ENCODE measurements around the gene NUDT7. TPM values are rescaled to one million over a fixed set of nuclear protein-coding genes. Genes with fewer than 3 reads are reported as not detected.

NUDT7 gene
- total and polyA plus RNA-seq, 2 donors (not counting 3 experiments of a cell fraction or from before 2014, with no cell fraction given), result 6.2 to 6.5 TPM

DNA sequence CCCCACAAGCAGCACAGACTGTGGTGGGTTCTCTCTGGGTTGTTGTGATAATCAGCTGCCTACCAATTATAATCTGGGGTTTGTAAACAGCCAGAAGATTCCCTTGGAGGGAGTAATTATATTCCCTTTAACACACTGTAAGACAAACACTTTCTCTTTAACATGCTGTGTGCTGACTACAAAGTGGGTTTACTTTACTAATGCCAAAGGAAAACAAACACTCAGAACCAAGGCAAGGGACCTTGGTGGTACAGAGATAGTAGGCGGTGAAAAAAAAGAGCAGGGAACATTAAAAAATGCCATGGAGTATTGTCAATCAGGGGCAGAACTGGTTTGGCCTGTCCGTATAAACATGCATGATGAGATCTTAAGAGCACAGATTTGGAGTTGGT, 63.1 kb downstream of the NUDT7 start:
- POLR2A ChIA-PET, result no interaction called here
- no peaks in the 10 kb centered on the region for H3K79me2 ChIP-seq (ENCODE audit: control insufficient read depth, insufficient read depth, low read length)
- H3K27me3 ChIP-seq (ENCODE audit: control insufficient read depth in 2 of 2, insufficient read depth in 2 of 2, low read length in 2 of 2), result peaks cover 23 to 35% of the 10 kb centered on the region in 2 experiments
- dilution Hi-C loops (cut with MboI; ENCODE audit: extremely low pct_ligation_motif_present, low sequenced_read_pairs) (no loop called here), intact Hi-C loops (cut with micrococcal nuclease) (loop anchor here (5.0 kb wide), 1 partner anchor 188 kb away; no protein-coding TSS in a partner anchor)
- no TSS peak for BruUV-seq (replicated peaks)
- H2AFZ ChIP-seq (ENCODE audit: low read depth, low read length), result no peak overlapping the region
- peaks cover 4% of the 10 kb centered on the region for H3K4me1 ChIP-seq (ENCODE audit: control insufficient read depth, extremely low read depth, insufficient read depth, low read length)
- CTCF ChIA-PET, result interaction anchor here (1.5 to 2.1 kb wide), 4 partner anchors 10 to 218 kb away, joined by 4 to 7 read pairs (median 6); partner anchors contain the start of gene NUDT7
- no peaks in the 10 kb centered on the region for H4K20me1 ChIP-seq (replicated peaks; ENCODE audit: control insufficient read depth, extremely low read depth, insufficient read depth, low read length)
- no peaks in the 10 kb centered on the region for H3K36me3 ChIP-seq (ENCODE audit: control insufficient read depth in 2 of 2, extremely low read depth in 1 of 2, insufficient read depth in 2 of 2, low read length in 2 of 2)
- H3K4me3 ChIP-seq (replicated peaks in 1 of 3; ENCODE audit: insufficient read depth in 1 of 3, low read depth in 1 of 3, low read length in 3 of 3), result no peak overlapping the region
- no peak overlapping the region for H3K9ac ChIP-seq (replicated peaks; ENCODE audit: extremely low read depth, insufficient read depth, low read length)
- DNase-seq (ENCODE audit: low read depth, low spot score), result no peak
- no peak overlapping the region for H3K4me2 ChIP-seq (ENCODE audit: insufficient read depth, low read length)
- TF ChIP-seq JUN (IDR thresholded peaks at IDR 0.05; ENCODE audit: borderline replicate concordance, insufficient read depth, insufficient read length, low read depth) (no peak), POLR2A (IDR thresholded peaks at IDR 0.05; ENCODE audit: low read depth, low read length) (no peak), POLR2AphosphoS5 (IDR thresholded peaks at IDR 0.05; ENCODE audit: insufficient read depth, low read depth, low read length) (no peak)
- TF ChIP-seq, protein P1, sequence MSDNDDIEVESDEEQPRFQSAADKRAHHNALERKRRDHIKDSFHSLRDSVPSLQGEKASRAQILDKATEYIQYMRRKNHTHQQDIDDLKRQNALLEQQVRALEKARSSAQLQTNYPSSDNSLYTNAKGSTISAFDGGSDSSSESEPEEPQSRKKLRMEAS (IDR thresholded peaks at IDR 0.05; ENCODE audit: insufficient read depth, insufficient read length), result no peak
- no peak for FAIRE-seq
- no peaks in the 10 kb centered on the region for H3K9me3 ChIP-seq (replicated peaks; ENCODE audit: control insufficient read depth, insufficient read depth, low read length)
- no peak overlapping the region for H3K27ac ChIP-seq (ENCODE audit: insufficient read depth, low read depth, low read length)
- H3K9me1 ChIP-seq (replicated peaks; ENCODE audit: control insufficient read depth, extremely low read depth, insufficient read depth, low read length), result no peaks in the 10 kb centered on the region

DNA sequence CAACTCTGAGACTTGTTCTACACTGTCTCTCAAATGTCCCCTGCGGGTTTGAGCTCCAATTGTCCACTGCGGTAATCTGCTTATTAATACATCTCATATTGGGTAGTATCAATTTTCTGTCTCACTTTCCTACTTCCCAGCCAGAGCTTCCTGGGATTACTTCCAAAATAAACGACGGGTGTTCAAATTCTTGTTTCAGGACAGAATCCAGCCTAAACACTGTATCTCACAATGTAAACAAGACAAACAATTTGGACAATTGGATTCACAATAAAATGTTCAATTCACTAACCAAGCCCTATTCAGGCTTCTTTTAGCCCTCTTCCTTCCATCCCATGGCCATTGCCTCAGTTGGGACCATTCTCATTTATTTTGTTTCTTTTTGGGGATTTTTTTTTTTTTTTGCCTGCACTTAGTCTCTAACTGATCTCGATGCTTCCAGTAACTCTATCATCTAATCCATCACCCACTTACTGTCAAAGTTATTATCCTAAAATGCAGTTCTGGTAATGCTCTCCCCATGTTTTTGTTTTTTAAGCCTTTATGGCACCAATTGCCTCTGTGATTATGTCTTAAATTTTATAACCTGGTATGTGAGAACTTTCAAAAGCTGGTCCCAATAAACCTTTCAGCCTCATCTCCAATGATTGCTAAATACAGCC, 64.0 kb downstream of the NUDT7 start:
- H2AFZ ChIP-seq (ENCODE audit: low read depth, low read length), result no peak overlapping the region
- ChIA-PET CTCF (interaction anchor here (2.0 kb wide), 1 partner anchor 217 kb away, joined by 5 read pairs; no protein-coding TSS in a partner anchor), POLR2A (no interaction called here)
- DNase-seq (ENCODE audit: low read depth, low spot score) (no peak), FAIRE-seq (no peak)
- dilution Hi-C loops (cut with MboI; ENCODE audit: extremely low pct_ligation_motif_present, low sequenced_read_pairs), result no loop called here
- no peaks in the 10 kb centered on the region for H3K9me1 ChIP-seq (replicated peaks; ENCODE audit: control insufficient read depth, extremely low read depth, insufficient read depth, low read length)
- TF ChIP-seq GATA2 (IDR thresholded peaks at IDR 0.05; ENCODE audit: insufficient read depth, insufficient read length, low read depth, low read length), result no peak
- TF ChIP-seq, protein P1 (IDR thresholded peaks at IDR 0.05; ENCODE audit: insufficient read depth, insufficient read length), result no peak
- TF ChIP-seq, protein P2, sequence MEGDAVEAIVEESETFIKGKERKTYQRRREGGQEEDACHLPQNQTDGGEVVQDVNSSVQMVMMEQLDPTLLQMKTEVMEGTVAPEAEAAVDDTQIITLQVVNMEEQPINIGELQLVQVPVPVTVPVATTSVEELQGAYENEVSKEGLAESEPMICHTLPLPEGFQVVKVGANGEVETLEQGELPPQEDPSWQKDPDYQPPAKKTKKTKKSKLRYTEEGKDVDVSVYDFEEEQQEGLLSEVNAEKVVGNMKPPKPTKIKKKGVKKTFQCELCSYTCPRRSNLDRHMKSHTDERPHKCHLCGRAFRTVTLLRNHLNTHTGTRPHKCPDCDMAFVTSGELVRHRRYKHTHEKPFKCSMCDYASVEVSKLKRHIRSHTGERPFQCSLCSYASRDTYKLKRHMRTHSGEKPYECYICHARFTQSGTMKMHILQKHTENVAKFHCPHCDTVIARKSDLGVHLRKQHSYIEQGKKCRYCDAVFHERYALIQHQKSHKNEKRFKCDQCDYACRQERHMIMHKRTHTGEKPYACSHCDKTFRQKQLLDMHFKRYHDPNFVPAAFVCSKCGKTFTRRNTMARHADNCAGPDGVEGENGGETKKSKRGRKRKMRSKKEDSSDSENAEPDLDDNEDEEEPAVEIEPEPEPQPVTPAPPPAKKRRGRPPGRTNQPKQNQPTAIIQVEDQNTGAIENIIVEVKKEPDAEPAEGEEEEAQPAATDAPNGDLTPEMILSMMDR (IDR thresholded peaks at IDR 0.05; ENCODE audit: extremely low read depth in 1 of 2, insufficient read depth in 1 of 2, low read depth in 1 of 2, low read length in 2 of 2), result no peak
- no peak for TF ChIP-seq MYC (IDR thresholded peaks at IDR 0.05; ENCODE audit: low read depth, low read length)
- no peak for TF ChIP-seq POLR2AphosphoS5 (IDR thresholded peaks at IDR 0.05; ENCODE audit: insufficient read depth, low read depth, low read length)
- H4K20me1 ChIP-seq (replicated peaks; ENCODE audit: control insufficient read depth, extremely low read depth, insufficient read depth, low read length), result no peaks in the 10 kb centered on the region
- H3K9ac ChIP-seq (replicated peaks; ENCODE audit: extremely low read depth, insufficient read depth, low read length), result no peak overlapping the region
- no peak overlapping the region for H3K4me2 ChIP-seq (ENCODE audit: insufficient read depth, low read length)
- peaks cover 28 to 41% of the 10 kb centered on the region in 2 experiments for H3K27me3 ChIP-seq (ENCODE audit: control insufficient read depth in 2 of 2, insufficient read depth in 2 of 2, low read length in 2 of 2)
- intact Hi-C loops (cut with micrococcal nuclease), result loop anchor here (5.0 kb wide), 1 partner anchor 189 kb away; no protein-coding TSS in a partner anchor
- H3K4me3 ChIP-seq (replicated peaks in 1 of 3; ENCODE audit: insufficient read depth in 1 of 3, low read depth in 1 of 3, low read length in 3 of 3), result no peak overlapping the region
- no peaks in the 10 kb centered on the region for H3K79me2 ChIP-seq (ENCODE audit: control insufficient read depth, insufficient read depth, low read length)
- no peak overlapping the region for H3K27ac ChIP-seq (ENCODE audit: insufficient read depth, low read depth, low read length)
- BruUV-seq (replicated peaks), result no TSS peak
- peaks cover 4% of the 10 kb centered on the region for H3K4me1 ChIP-seq (ENCODE audit: control insufficient read depth, extremely low read depth, insufficient read depth, low read length)
- no peaks in the 10 kb centered on the region for H3K36me3 ChIP-seq (ENCODE audit: control insufficient read depth in 2 of 2, extremely low read depth in 1 of 2, insufficient read depth in 2 of 2, low read length in 2 of 2)
- H3K9me3 ChIP-seq (replicated peaks; ENCODE audit: control insufficient read depth, insufficient read depth, low read length), result no peaks in the 10 kb centered on the region

Data from endothelial cell of umbilical vein (primary cell).